IgD-negative memory B cell (primary cell): ENCODE results near the gene ORM1. TPM values are rescaled to one million over a fixed set of nuclear protein-coding genes. Genes with fewer than 3 reads are reported as not detected.

Experiments
- H3K27ac Mint-ChIP-seq, 3 donors: one replicate each; pipeline ENCODE4 v1.8.0; 2020 to 2022; ENCODE audit warnings: mild to moderate bottlenecking in 3 of 3, mixed read lengths in 3 of 3, moderate library complexity in 1 of 3
- H3K27me3 Mint-ChIP-seq: one replicate; pipeline ENCODE4 v1.8.0; 2021; ENCODE audit warnings: mixed read lengths
- H3K36me3 Mint-ChIP-seq: one replicate; pipeline ENCODE4 v1.8.0; 2020; ENCODE audit warnings: mild to moderate bottlenecking, mixed read lengths
- H3K4me1 Mint-ChIP-seq, 3 donors: one replicate each; pipeline ENCODE4 v1.8.0; 2020 to 2022; ENCODE audit warnings: mixed read lengths in 3 of 3, mild to moderate bottlenecking in 1 of 3
- H3K4me3 Mint-ChIP-seq, 4 donors: one replicate each; pipeline ENCODE4 v1.8.0; 2020 to 2022; ENCODE audit warnings: mild to moderate bottlenecking in 4 of 4, mixed read lengths in 4 of 4, moderate library complexity in 3 of 4
- H3K9me3 Mint-ChIP-seq, 3 donors: one replicate each; pipeline ENCODE4 v1.8.0; 2020 to 2021; ENCODE audit warnings: mixed read lengths in 3 of 3, mild to moderate bottlenecking in 1 of 3
- polyA plus RNA-seq: library from polyadenylated mRNA; unstranded; fragments of 300-500 nt; fragmentation: Illumina TruSeq; gene quantifications from one replicate; pipeline ENCODE4 v1.2.3, GENCODE V29; 2021

Gene ORM1
- polyA plus RNA-seq, 1 donor from 2014 or later: not detected

DNA sequence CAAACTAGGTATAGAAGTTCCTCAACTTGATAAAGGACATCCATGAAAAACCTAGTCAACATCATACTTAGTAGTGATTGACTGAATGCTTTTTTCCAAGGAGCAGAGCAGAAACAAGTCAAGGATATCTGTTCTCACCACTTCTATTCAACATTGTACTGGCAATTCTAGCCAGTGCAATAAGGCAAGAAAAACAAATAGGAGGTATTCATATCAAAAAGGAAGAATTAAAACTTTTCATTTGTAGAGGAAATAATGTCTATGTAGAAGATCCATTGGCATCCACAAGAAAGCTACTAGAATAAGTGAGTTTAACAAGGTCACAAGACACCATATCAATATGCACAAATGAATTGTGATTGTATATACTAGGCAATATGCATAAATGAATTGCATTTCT, 28.2 kb upstream of the ORM1 start:
- Mint-ChIP-seq H3K4me3 (no peak overlapping the region), H3K27me3 (peaks cover 10% of the 10 kb centered on the region), H3K27ac (no peak overlapping the region), H3K4me1 (peaks cover 0 to 5% (median 2%) of the 10 kb centered on the region in 3 donors), H3K36me3 (peaks cover 2% of the 10 kb centered on the region), H3K9me3 (peaks cover 4 to 17% (median 13%) of the 10 kb centered on the region in 3 donors)

DNA sequence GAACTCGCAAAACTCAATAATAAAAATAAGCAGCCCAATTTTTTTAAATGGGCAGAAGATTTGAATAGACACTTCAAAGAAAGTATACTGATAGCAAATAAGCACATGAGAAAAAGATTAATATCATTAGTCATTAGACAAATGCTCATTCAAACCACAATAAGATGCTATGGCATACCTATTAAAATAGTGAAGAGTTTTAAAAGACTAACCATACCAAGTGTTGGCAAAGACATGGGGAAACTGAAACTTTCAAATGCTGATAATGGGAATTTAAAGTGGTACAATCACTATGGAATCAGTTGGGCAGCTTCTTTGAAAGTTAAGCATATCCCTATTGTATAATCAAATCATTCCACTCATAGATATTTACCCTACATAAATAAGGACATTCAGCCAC, 26.6 kb upstream of the ORM1 start:
- Mint-ChIP-seq H3K9me3 (peaks cover 4 to 17% (median 13%) of the 10 kb centered on the region in 3 donors), H3K4me3 (no peak overlapping the region), H3K4me1 (peaks cover 0 to 1% (median 0%) of the 10 kb centered on the region in 3 donors)

DNA sequence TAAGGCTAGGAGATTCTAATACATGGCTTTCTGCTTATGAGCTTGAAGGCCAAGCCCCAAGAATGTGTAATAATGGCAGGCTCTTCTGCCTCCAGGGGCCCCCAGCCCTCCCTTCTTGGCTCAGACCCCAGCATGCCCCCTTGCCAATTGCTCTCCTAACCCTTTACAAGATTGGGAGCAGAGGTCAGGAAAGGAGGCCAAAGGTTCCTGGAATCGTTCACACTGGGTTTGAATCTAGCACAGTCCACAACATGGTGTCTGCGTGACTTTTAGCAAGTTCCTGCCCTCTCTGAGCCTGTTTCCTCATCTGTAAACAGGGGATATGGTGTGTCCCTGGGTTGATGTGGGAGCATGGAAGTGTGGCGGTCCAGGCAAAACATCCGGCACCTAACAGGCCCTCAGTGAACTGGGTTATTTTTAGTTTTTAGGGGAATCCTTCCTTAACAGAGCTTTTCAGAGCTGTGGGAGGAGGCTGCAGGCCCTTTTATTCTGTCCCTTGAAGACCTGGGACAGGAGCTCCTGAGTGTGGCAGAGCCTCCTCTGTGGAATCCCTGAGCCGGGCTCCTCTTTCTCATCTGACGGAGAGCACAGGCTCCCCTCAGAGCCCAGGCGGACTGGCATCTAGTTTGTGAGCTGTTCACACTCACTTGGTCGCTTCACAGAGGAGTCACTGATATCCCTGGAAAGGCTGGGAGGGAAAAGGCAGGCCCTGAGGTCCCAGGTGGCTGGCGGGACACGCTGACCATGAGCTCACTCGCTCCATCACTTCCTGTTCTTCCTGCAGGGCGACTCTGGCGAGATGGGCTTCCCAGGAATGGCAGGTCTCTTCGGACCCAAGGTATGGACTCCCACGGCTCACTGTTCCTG, 23.4 kb upstream of the ORM1 start:
- Mint-ChIP-seq H3K4me3 (no peak overlapping the region), H3K27ac (no peak overlapping the region), H3K36me3 (peaks cover 2% of the 10 kb centered on the region), H3K4me1 (peaks cover 0 to 1% (median 0%) of the 10 kb centered on the region in 3 donors), H3K27me3 (peaks cover 10% of the 10 kb centered on the region), H3K9me3 (peaks cover 4 to 16% (median 13%) of the 10 kb centered on the region in 3 donors)

More for the DNA sequence above, 26.6 kb upstream of the ORM1 start:
- H3K36me3 Mint-ChIP-seq: peaks cover 2% of the 10 kb centered on the region
- peaks cover 8% of the 10 kb centered on the region for H3K27me3 Mint-ChIP-seq
- H3K27ac Mint-ChIP-seq: no peak overlapping the region

DNA sequence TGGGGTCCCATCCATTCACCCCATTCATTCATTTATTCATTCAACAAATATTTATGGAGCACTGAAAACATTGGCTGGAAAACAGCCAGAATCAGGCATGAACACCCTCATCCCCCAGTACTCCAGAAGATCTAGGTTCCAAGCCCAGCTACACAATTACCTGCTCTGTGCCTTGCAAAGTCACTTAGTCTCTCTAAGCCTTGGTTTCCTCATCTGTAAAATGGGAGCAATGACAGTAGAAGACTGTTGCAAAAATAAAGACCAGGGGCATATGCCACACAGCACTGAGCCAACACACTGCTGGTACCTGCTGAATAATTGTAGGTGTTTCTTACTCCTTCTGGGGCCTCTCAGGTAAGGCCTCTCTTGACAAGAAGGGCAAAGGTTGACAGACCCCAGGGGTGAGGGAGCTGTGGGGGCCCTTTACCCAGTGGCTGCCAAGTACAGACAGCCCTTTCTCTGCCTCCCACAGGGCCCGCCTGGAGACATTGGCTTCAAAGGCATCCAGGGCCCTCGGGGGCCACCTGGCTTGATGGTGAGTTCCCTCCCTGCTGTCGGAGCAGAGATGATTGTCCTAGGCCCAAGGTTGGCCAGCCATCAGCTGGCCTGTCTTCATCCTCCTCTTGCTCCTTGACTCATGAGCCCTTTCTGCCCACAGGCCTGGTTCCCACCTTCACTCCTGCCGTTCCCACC, 22.6 kb upstream of the ORM1 start:
- H3K9me3 Mint-ChIP-seq: peaks cover 4 to 8% (median 6%) of the 10 kb centered on the region in 3 donors

DNA sequence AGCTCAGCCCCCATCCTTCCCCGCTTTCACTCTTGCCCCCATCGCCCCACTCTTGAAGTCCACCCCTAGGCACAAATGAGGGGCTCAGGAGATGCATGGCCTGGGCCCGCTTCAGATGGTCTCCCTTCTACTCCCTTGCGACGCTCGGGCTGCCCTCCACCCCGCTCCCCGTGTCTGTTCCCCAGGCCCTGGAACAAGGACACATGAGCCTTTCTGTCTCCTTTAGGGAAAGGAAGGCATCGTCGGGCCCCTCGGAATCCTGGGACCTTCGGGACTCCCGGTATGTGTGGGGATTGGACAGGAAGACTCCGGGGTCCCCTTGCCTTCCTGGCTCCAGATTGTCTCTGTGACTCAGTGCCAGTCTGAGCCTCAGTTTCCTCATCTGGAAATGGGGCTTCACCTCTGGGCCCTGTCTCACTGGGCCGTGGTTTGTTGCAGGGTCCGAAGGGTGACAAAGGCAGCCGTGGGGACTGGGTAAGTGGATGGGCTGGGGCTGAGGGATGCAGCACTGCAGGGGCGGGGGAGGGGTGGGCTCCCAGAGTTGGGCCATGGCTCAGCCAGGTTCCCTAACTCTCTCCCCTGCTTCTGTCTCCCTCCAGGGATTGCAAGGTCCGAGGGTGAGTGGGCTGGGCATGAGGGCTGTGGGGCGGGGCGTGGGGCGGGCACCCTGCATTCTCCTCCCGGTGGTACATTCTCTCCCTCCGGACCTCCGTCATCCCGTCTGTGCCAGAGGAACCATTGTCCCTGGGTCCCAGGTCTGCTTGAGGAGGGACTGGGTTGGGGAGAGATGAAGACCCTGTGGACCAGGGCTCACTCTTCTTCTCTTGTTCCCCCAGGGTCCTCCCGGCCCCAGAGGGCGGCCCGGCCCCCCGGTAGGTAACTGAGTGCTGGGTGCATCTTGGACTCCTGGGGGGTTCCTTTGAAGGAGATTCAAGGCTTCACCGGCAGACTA, 21.8 kb upstream of the ORM1 start:
- peaks cover 8% of the 10 kb centered on the region for H3K27me3 Mint-ChIP-seq
- H3K36me3 Mint-ChIP-seq: peaks cover 2% of the 10 kb centered on the region
- peaks cover 1 to 2% (median 2%) of the 10 kb centered on the region in 3 donors for H3K9me3 Mint-ChIP-seq
- peaks cover 0 to 4% (median 3%) of the 10 kb centered on the region in 3 donors for H3K4me1 Mint-ChIP-seq
- H3K4me3 Mint-ChIP-seq: no peak overlapping the region
- no peak overlapping the region for H3K27ac Mint-ChIP-seq

More for the DNA sequence above, 22.6 kb upstream of the ORM1 start:
- H3K36me3 Mint-ChIP-seq: peaks cover 2% of the 10 kb centered on the region
- H3K4me1 Mint-ChIP-seq: peaks cover 0 to 1% (median 0%) of the 10 kb centered on the region in 3 donors
- H3K27ac Mint-ChIP-seq: no peak overlapping the region
- H3K27me3 Mint-ChIP-seq: peaks cover 10% of the 10 kb centered on the region
- H3K4me3 Mint-ChIP-seq: no peak overlapping the region

DNA sequence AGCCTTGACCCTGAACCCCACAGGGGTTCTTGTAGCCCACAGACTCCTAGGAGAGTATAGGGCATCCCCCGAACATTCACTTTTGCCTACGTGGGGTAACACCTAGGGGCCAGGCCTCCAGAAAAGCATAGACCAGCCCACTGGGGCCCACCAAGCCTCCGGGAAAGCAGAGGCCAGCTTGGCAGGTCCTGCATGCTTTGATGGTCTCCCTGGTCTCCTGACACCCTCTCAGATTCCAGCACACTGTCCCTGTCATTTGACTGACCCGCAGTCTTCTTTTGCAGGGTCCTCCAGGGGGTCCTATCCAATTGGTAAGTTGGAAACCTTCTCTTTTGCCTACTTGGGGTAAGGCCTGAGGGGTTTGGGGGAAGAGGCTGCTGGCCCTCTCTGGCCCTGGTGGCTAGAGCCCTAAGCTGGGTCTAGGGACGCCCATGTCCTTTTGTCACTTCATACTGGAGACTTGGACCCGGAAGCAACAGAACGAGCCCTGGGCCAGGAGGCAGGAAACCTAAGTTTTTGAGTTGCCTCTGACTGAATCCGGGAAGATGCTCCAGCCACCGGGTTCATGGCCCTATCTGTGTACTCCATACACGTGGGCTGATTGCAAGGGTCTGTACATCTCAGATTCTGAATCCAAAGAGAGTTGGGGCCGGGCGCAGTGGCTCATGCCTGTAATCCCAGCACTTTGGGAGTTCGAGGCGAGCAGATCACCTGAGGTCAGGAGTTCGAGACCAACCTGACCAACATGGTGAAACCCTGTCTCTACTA, 20.9 kb upstream of the ORM1 start:
- Mint-ChIP-seq H3K4me1 (peaks cover 0 to 4% (median 3%) of the 10 kb centered on the region in 3 donors), H3K27me3 (peaks cover 6% of the 10 kb centered on the region), H3K27ac (no peak overlapping the region), H3K36me3 (no peaks in the 10 kb centered on the region), H3K9me3 (no peaks in the 10 kb centered on the region), H3K4me3 (no peak overlapping the region)

DNA sequence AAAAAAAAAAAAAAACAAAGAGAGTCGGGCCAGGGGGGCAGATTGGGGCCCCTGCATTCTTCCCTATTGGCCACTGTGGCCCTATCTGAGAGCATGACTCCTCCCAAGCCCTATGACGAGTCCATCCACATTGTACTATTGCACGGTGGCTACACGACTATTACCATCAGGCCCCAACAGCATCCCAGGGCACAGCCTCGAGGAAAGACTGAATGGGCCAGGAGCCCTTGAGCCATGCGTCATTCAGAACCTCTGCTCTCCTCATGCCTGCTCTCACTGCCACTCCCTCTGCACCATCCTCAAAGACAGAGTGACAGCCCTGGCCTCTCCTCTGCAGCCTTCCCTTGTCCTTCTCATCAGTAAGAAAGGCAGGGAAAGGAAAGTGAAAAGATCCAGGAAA, 20.2 kb upstream of the ORM1 start:
- H3K27ac Mint-ChIP-seq: no peak overlapping the region
- H3K4me1 Mint-ChIP-seq: peaks cover 0 to 4% (median 3%) of the 10 kb centered on the region in 3 donors
- H3K4me3 Mint-ChIP-seq: no peak overlapping the region
- no peaks in the 10 kb centered on the region for H3K36me3 Mint-ChIP-seq
- peaks cover 6% of the 10 kb centered on the region for H3K27me3 Mint-ChIP-seq
- no peaks in the 10 kb centered on the region for H3K9me3 Mint-ChIP-seq

DNA sequence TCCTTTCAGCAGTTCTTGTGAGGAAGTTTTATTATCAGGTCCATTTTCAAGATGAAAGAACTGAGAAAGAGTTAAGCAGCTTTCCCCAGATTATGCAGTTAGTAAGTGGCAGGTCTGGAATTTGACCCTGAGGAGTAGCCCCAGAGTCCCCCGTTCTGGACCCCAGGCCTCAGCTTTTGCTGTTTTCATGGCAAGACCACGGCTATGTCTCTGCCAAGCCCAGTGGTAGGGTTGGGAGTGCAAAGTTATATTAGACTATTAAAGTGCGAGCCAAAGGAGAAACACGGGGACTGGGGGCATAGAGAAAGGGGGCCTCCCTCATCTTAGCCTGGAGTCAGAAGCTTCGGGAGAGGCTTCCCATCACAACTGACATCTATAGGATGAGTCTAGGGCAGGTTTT, 19.3 kb upstream of the ORM1 start:
- H3K4me3 Mint-ChIP-seq: no peak overlapping the region
- no peaks in the 10 kb centered on the region for H3K9me3 Mint-ChIP-seq
- peaks cover 0 to 4% (median 3%) of the 10 kb centered on the region in 3 donors for H3K4me1 Mint-ChIP-seq
- H3K27ac Mint-ChIP-seq: peak overlapping the region in 2 of 3 donors; percentile 28 to 57
- H3K36me3 Mint-ChIP-seq: no peaks in the 10 kb centered on the region
- peaks cover 6% of the 10 kb centered on the region for H3K27me3 Mint-ChIP-seq

DNA sequence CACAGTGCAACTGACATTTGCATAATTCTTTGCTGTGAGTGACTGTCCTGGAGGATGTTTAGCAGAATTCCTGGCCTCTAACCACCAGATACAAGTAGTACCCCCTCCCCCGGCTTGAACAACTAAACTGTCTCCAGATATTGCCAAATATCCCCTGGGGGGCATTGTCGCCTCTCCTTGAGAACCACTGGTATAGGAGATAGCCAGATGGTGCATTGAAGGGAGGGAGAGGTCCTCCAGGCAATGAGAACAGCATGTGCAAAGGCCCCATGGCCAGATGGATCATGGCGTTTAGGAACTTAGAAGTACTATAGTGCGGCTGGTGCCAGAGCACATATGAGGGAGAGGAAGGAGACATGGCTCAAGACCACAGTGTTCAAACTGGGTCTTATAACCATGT, 18.9 kb upstream of the ORM1 start:
- H3K27ac Mint-ChIP-seq: peak overlapping the region in 1 of 3 donors; percentile 28
- peaks cover 6% of the 10 kb centered on the region for H3K27me3 Mint-ChIP-seq
- H3K4me1 Mint-ChIP-seq: peaks cover 0 to 4% (median 3%) of the 10 kb centered on the region in 3 donors
- no peaks in the 10 kb centered on the region for H3K36me3 Mint-ChIP-seq
- no peak overlapping the region for H3K4me3 Mint-ChIP-seq
- H3K9me3 Mint-ChIP-seq: no peaks in the 10 kb centered on the region

DNA sequence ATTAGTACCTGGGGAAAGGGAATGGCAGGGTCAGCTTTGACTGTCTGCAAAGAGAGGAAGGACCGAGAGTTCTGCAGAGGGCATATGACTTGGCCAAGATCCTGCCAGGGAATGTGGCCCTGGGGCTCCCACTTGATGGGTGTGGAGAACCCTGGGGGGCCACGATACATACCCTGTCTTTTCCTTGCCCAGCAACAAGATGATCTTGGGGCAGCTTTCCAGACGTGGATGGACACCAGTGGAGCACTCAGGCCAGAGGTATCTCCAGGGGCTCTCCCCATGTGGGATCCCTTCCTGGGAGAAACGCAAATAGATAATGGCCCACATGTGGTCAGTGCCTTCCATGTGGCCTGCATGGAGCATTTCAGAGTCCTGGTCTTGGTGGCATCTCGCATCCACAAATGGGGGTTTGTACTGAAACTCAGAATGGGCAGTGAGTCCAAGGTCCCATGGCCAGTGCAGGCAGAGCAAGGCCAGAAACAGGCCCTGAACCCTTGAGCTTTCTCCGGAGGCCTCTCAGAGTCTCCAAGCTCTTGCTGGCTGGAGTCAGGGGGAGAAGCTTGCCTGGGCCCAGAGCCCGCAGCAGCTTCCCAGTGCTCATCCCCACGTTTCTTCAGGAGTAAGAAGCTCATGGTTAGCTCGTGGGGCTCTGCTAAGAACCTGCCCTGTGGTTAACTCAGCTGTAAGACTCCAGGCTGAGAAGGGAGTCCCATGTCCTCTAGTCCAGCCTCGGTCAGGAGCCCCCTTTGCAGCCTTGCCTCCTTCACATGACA, 18.3 kb upstream of the ORM1 start:
- Mint-ChIP-seq H3K4me3 (no peak overlapping the region), H3K4me1 (peaks cover 0 to 4% (median 3%) of the 10 kb centered on the region in 3 donors), H3K9me3 (no peaks in the 10 kb centered on the region), H3K27me3 (peaks cover 6% of the 10 kb centered on the region), H3K27ac (no peak overlapping the region), H3K36me3 (no peaks in the 10 kb centered on the region)

DNA sequence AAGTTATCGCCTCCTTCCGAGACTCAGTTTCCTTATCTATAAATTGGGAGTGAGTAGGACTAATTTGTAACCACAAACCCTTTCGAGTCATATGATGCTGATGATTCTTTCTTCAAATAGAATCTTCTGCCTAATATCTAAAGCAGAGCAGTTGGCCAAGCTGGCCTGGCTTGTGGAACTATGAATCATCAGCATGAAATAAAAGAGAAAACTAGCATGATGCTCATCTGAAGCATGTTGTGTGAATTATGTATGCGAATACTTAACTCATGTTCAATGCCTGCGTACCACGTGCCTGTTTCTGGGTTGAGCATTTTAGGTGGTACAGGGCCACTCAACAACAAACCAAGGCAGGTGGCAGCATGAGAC, 15.0 kb upstream of the ORM1 start:
- Mint-ChIP-seq H3K9me3 (no peaks in the 10 kb centered on the region), H3K4me3 (no peak overlapping the region), H3K36me3 (no peaks in the 10 kb centered on the region), H3K27me3 (peaks cover 4% of the 10 kb centered on the region), H3K27ac (no peak overlapping the region), H3K4me1 (peaks cover 0 to 3% (median 3%) of the 10 kb centered on the region in 3 donors)

DNA sequence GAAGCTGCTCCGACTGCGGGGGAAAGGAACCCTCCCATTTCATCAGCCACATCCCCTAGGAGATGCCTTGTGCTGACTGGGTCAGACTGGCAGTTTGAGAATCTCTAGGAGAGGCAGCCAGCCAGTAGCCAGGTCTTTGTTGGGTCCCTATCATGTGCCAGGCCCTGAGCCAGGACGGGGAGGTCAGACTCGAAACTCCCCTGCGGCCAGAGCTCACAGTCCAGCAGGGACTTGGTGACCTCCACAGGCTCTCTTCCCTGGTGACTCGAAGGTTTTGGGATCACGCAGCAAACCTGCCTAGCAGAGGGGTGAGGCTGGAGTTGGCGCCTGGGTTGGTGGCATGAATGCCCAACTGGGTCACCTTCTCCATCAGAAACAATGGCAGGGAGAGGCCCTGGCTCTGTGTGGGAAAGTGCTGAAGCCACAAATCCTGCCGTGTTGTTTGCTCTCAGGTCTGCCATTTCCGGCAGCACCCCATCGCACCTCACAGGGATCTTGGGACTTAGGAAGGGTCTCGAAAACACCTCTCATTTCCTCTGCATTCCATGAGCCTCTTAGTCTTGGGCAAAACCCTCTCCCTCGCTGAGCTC, 14.4 kb upstream of the ORM1 start:
- Mint-ChIP-seq H3K9me3 (no peaks in the 10 kb centered on the region), H3K27me3 (peaks cover 4% of the 10 kb centered on the region), H3K36me3 (no peaks in the 10 kb centered on the region), H3K4me3 (no peak overlapping the region), H3K4me1 (peaks cover 0 to 3% (median 3%) of the 10 kb centered on the region in 3 donors), H3K27ac (no peak overlapping the region)

DNA sequence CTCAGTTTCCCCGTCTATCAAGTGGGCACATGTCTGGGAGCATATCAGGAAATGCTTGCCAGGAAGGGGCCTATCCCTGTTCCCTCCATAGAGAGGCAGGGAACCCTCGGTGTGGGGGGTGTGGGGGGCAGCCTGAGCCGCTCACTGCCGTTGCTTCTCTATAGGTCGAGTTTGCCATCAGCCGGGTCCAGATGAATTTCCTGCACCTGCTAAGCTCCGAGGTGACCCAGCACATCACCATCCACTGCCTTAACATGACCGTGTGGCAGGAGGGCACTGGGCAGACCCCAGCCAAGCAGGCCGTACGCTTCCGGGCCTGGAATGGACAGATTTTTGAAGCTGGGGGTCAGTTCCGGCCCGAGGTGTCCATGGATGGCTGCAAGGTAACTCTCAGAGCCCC, 13.8 kb upstream of the ORM1 start:
- H3K4me1 Mint-ChIP-seq: peaks cover 0 to 3% (median 3%) of the 10 kb centered on the region in 3 donors
- H3K27ac Mint-ChIP-seq: no peak overlapping the region
- H3K4me3 Mint-ChIP-seq: no peak overlapping the region
- no peaks in the 10 kb centered on the region for H3K36me3 Mint-ChIP-seq
- no peaks in the 10 kb centered on the region for H3K9me3 Mint-ChIP-seq
- peaks cover 2% of the 10 kb centered on the region for H3K27me3 Mint-ChIP-seq
